GM20000 (cell line): ENCODE results near the gene MUCL1.

Experiments used
- DNase-seq: peaks from one replicate; pipeline ENCODE4 v3.0.0; 2012; ENCODE audit warnings: low spot score
- CTCF ChIP-seq: IDR thresholded peaks from 2 replicates; pipeline ENCODE4 v1.5.1; 2012; ENCODE audit warnings: mild to moderate bottlenecking, control low read depth; ENCODE audit errors: extremely low read depth, missing control alignments

The MUCL1 gene

DNA sequence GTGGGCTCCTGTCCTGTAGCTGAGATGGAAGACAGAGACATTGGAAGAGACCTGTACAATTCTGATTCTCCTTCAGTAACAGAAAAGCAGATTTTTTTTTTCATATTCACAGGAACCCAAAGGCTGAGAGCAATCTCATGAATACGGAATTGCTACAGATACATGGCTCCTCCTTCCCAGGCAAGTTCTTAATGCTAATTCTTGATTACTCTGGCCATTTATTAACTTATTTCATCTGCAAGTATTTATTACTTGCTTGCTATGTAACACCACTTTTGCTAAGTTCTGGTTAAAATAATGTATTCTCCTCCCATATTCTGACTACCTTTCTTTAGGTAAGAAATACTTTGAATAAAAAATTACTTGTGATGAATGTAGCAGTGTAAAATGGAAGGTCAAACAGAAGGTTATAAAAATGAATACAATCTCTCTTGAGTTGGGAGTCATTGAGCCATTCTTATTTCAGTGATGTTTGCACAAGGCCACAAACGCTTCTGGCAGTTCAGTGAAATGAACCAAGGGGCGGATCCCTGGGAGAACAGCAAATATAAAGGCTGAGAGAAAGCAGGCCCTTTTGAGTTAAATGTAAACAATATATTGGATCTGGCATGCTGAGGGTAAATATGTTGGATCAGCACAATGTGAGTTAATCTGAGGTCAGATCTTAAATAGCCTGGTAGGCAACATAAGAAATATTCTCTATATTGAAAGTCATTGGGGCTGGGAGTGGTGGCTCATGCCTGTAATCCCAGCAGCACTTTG is 37.6 kb downstream of the MUCL1 start:
- no peak for TF ChIP-seq CTCF
- DNase-seq = no peak
